Coronary artery (tissue), 2 donors: ENCODE data around the gene ATG4A.
A peak's percentile ranks its signal among the peaks of the same experiment; 100 is the strongest.

ENCODE experiments used
- DNase-seq: peaks from one replicate; pipeline ENCODE4 v3.0.0-alpha.2; 2017; ENCODE audit warnings: low spot score
- H3K27ac ChIP-seq, 2 donors: fragments of 200-600 bp; sonication (generic); one replicate each; pipeline ENCODE4 v1.5.1; 2016 to 2019
- H3K4me3 ChIP-seq: fragments of 200-600 bp; sonication (generic); 2 replicates; pipeline ENCODE4 v1.5.1; 2016; ENCODE audit warnings: mild to moderate bottlenecking, moderate library complexity
- TF ChIP-seq, protein P1 (sequence below): fragments of 200-600 bp; sonication (generic); IDR thresholded peaks from one replicate; pipeline ENCODE4 v1.5.1; 2019; ENCODE audit warnings: antibody characterized with exemption

ATG4A gene, protein sequence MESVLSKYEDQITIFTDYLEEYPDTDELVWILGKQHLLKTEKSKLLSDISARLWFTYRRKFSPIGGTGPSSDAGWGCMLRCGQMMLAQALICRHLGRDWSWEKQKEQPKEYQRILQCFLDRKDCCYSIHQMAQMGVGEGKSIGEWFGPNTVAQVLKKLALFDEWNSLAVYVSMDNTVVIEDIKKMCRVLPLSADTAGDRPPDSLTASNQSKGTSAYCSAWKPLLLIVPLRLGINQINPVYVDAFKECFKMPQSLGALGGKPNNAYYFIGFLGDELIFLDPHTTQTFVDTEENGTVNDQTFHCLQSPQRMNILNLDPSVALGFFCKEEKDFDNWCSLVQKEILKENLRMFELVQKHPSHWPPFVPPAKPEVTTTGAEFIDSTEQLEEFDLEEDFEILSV

GRCh38 chrX:108091264-108091877 lies at the start of gene ATG4A, which contains the start of gene PSMD10:
TSS of gene ATG4A (plus strand) at chrX:108091778. CDS start at chrX:108091827, 49 bp downstream.
TSS of gene PSMD10 (minus strand) at chrX:108091542. CDS start at chrX:108091520, 22 bp downstream.
- TF ChIP-seq, protein P1, sequence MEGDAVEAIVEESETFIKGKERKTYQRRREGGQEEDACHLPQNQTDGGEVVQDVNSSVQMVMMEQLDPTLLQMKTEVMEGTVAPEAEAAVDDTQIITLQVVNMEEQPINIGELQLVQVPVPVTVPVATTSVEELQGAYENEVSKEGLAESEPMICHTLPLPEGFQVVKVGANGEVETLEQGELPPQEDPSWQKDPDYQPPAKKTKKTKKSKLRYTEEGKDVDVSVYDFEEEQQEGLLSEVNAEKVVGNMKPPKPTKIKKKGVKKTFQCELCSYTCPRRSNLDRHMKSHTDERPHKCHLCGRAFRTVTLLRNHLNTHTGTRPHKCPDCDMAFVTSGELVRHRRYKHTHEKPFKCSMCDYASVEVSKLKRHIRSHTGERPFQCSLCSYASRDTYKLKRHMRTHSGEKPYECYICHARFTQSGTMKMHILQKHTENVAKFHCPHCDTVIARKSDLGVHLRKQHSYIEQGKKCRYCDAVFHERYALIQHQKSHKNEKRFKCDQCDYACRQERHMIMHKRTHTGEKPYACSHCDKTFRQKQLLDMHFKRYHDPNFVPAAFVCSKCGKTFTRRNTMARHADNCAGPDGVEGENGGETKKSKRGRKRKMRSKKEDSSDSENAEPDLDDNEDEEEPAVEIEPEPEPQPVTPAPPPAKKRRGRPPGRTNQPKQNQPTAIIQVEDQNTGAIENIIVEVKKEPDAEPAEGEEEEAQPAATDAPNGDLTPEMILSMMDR, result no peak
- Histone ChIP-seq H3K4me3 (peak within 1 kb of the TSS; percentile 75), H3K27ac (peak within 1 kb of the TSS; percentile 54 to 89)
- peak; percentile 92 for DNase-seq

GRCh38 chrX:108044554-108045256 lies 46.9 kb upstream of the ATG4A start, which contains the start of gene VSIG1:
TSS of gene VSIG1 (plus strand) at chrX:108045065. CDS start at chrX:108045131, 66 bp downstream.
- Histone ChIP-seq H3K27ac (no peak within 1 kb of the TSS), H3K4me3 (no peak within 1 kb of the TSS)
- DNase-seq, result no peak
- TF ChIP-seq, protein P1, result no peak

GRCh38 chrX:108049649-108050048 lies 41.9 kb upstream of the ATG4A start:
- no peak for DNase-seq
- TF ChIP-seq, protein P1, result no peak
- no peak overlapping the region for H3K4me3 ChIP-seq
- H3K27ac ChIP-seq, result no peak overlapping the region

GRCh38 chrX:108053218-108053617 lies 38.4 kb upstream of the ATG4A start:
- DNase-seq, result no peak
- no peak overlapping the region for H3K27ac ChIP-seq
- TF ChIP-seq, protein P1, result no peak
- no peak overlapping the region for H3K4me3 ChIP-seq

- TF ChIP-seq, protein P1, result no peak
- no peak overlapping the region for H3K4me3 ChIP-seq
- no peak overlapping the region for H3K27ac ChIP-seq
- DNase-seq, result no peak
These were observed 36.0 kb upstream of the ATG4A start for GRCh38 chrX:108055546-108055945.

- TF ChIP-seq, protein P1, result no peak
- DNase-seq, result no peak
- Histone ChIP-seq H3K27ac (no peak overlapping the region), H3K4me3 (no peak overlapping the region)
These were observed 31.8 kb upstream of the ATG4A start for GRCh38 chrX:108059801-108060200.
